Measurements from ENCODE around the gene ACER1. TPM values are rescaled to one million over a fixed set of nuclear protein-coding genes. Genes with fewer than 3 reads are reported as not detected.
"Not testable (repeated sequence)": the region's sequence is repeated elsewhere in the genome, so short reads cannot be mapped to it uniquely, and the experiment has no call there.

ACER1 gene
- total RNA-seq, 4 donors from 2014 or later: 0.53 to 8.1 (median 1.4) TPM

GRCh38 chr19:6362351-6362801 is 29.0 kb upstream of the ACER1 start:
- WGBS, 2 donors: 4 to 16% methylated on average over 5 to 7 of the region's 11 CpGs
- Histone ChIP-seq H3K27ac (peak overlapping the region; percentile 90 to 97 (median 95)), H3K27me3 (no peaks in the 10 kb centered on the region), H3K4me3 (peak overlapping the region; percentile 83 to 96 (median 90)), H3K4me1 (peaks cover 8 to 33% (median 9%) of the 10 kb centered on the region in 3 donors), H3K9me3 (no peaks in the 10 kb centered on the region), H3K36me3 (peaks cover 15 to 42% (median 31%) of the 10 kb centered on the region in 3 donors)
- TF ChIP-seq CTCF (IDR thresholded peaks at IDR 0.05) (no peak), POLR2A (IDR thresholded peaks at IDR 0.05) (no peak)
- intact Hi-C loops (cut with DNase I): no loop called here
- no peak for DNase-seq

- WGBS, 2 donors: 1 to 2% methylated on average over 6 of the region's 7 CpGs
- intact Hi-C loops (cut with DNase I): no loop called here
These were observed 28.6 kb upstream of the ACER1 start for GRCh38 chr19:6362027-6362350.

GRCh38 chr19:6360857-6361216 is 27.4 kb upstream of the ACER1 start:
- peaks cover 8 to 38% (median 9%) of the 10 kb centered on the region in 3 donors for H3K4me1 ChIP-seq
- peaks cover 4 to 26% (median 16%) of the 10 kb centered on the region in 3 donors for H3K36me3 ChIP-seq
- H3K27ac ChIP-seq: peak overlapping the region; percentile 90 to 97 (median 95)
- H3K9me3 ChIP-seq; H3K27me3 ChIP-seq; intact Hi-C loops (cut with DNase I); DNase-seq: not testable (repeated sequence)
- peak overlapping the region; percentile 83 to 96 (median 90) for H3K4me3 ChIP-seq
- WGBS, 2 donors: 78 to 88% methylated on average over 2 to 10 of the region's 10 CpGs

More at GRCh38 chr19:6362027-6362350, 28.6 kb upstream of the ACER1 start:
- H3K9me3 ChIP-seq: no peaks in the 10 kb centered on the region
- H3K36me3 ChIP-seq: peaks cover 15 to 38% (median 28%) of the 10 kb centered on the region in 3 donors
- TF ChIP-seq POLR2A (IDR thresholded peaks at IDR 0.05) (no peak), CTCF (IDR thresholded peaks at IDR 0.05) (no peak)
- H3K27me3 ChIP-seq: no peaks in the 10 kb centered on the region
- H3K4me3 ChIP-seq: peak overlapping the region; percentile 83 to 96 (median 90)
- peak overlapping the region; percentile 90 to 97 (median 95) for H3K27ac ChIP-seq
- peaks cover 8 to 36% (median 9%) of the 10 kb centered on the region in 3 donors for H3K4me1 ChIP-seq
- DNase-seq: no peak

- Histone ChIP-seq H3K4me1 (peaks cover 8 to 38% (median 9%) of the 10 kb centered on the region in 3 donors), H3K36me3 (peaks cover 2 to 23% (median 12%) of the 10 kb centered on the region in 3 donors)
- H3K27me3 ChIP-seq; H3K4me3 ChIP-seq; H3K9me3 ChIP-seq; intact Hi-C loops (cut with DNase I); H3K27ac ChIP-seq; DNase-seq: not testable (repeated sequence)
- WGBS, 2 donors: 96 to 97% methylated on average over 10 to 12 of the region's 12 CpGs
These were observed 27.0 kb upstream of the ACER1 start for GRCh38 chr19:6360445-6360844.

GRCh38 chr19:6359568-6360341 is 26.3 kb upstream of the ACER1 start:
- no peak for DNase-seq
- 73 to 92% methylated on average over 4 to 5 of the region's 5 CpGs for WGBS, 2 donors
- no peak for TF ChIP-seq POLR2A (IDR thresholded peaks at IDR 0.05)
- no peak for TF ChIP-seq CTCF (IDR thresholded peaks at IDR 0.05)
- peaks cover 0 to 16% (median 7%) of the 10 kb centered on the region in 3 donors for H3K36me3 ChIP-seq
- H3K9me3 ChIP-seq: no peaks in the 10 kb centered on the region
- intact Hi-C loops (cut with DNase I): no loop called here
- peaks cover 8 to 38% (median 9%) of the 10 kb centered on the region in 3 donors for H3K4me1 ChIP-seq
- H3K4me3 ChIP-seq: no peak overlapping the region
- no peaks in the 10 kb centered on the region for H3K27me3 ChIP-seq
- H3K27ac ChIP-seq: no peak overlapping the region

- WGBS, 2 donors: 44 to 51% methylated on average over 8 to 9 of the region's 9 CpGs
- no peak for TF ChIP-seq POLR2A (IDR thresholded peaks at IDR 0.05)
- intact Hi-C loops (cut with DNase I): no loop called here
These were observed 24.6 kb upstream of the ACER1 start for GRCh38 chr19:6358003-6358402.

More at GRCh38 chr19:6358003-6358402, 24.6 kb upstream of the ACER1 start:
- DNase-seq: no peak
- Histone ChIP-seq H3K4me1 (peaks cover 8 to 30% (median 9%) of the 10 kb centered on the region in 3 donors), H3K36me3 (no peaks in the 10 kb centered on the region), H3K27me3 (no peaks in the 10 kb centered on the region), H3K27ac (peak overlapping the region in 3 of 4 donors; percentile 58 to 78 (median 64)), H3K4me3 (no peak overlapping the region), H3K9me3 (no peaks in the 10 kb centered on the region)

Data from esophagus squamous epithelium (tissue), 5 donors.